AG04450 (cell line): Measurements from ENCODE around the gene PHRF1. TPM values are rescaled to one million over a fixed set of nuclear protein-coding genes. Genes with fewer than 3 reads are reported as not detected.

Experiments
- CTCF ChIA-PET: fragments of 300-600, 350-600 bp; formaldehyde crosslinking; extraction: SDS; loops from one replicate; lab custom pipeline; 2022; ENCODE audit warnings: antibody characterized with exemption, inconsistent platforms; lab: Charles Lee
- POLR2A ChIA-PET: fragments of 350-600 bp; formaldehyde crosslinking; extraction: SDS; loops from one replicate; lab custom pipeline; 2021; ENCODE audit warnings: antibody characterized with exemption, inconsistent platforms; lab: Yijun Ruan, JAX
- DNase-seq: peaks from one replicate; pipeline ENCODE4 v3.0.0-alpha.2; 2011; ENCODE audit warnings: low read depth, low spot score
- H3K27ac ChIP-seq: one replicate; pipeline ENCODE4 v1.5.1; 2012; ENCODE audit warnings: low read depth, low read length, control low read depth
- H3K27me3 ChIP-seq: one replicate; pipeline ENCODE4 v1.6.0; 2012; ENCODE audit warnings: low read length; ENCODE audit not compliant: control insufficient read depth, insufficient read depth
- H3K4me3 ChIP-seq: 2 replicates; pipeline ENCODE4 v1.5.1; 2011; ENCODE audit warnings: mild to moderate bottlenecking, low read depth, low read length, control low read depth
- H3K9me3 ChIP-seq: 2 replicates; pipeline ENCODE4 v1.5.1; 2012; ENCODE audit warnings: low read length; ENCODE audit not compliant: control insufficient read depth, insufficient read depth
- polyA minus RNA-seq: library from RNA; depleted of rRNA, polyadenylated mRNA; stranded (reverse); fragments of >200 nt; gene quantifications from 2 replicates; pipeline ENCODE4 v1.2.3, GENCODE V29; 2011; rRNA and poly(A)+ RNA removed
- polyA plus RNA-seq: library from polyadenylated mRNA; depleted of rRNA; stranded (reverse); fragments of >200 nt; gene quantifications from 2 replicates; pipeline ENCODE4 v1.2.3, GENCODE V29; 2011; rRNA removed
- TF ChIP-seq, protein P1 (sequence below): IDR thresholded peaks from 2 replicates; pipeline ENCODE4 v1.5.1; 2011; ENCODE audit warnings: low read depth, low read length, control low read depth, inconsistent platforms

Gene PHRF1, protein sequence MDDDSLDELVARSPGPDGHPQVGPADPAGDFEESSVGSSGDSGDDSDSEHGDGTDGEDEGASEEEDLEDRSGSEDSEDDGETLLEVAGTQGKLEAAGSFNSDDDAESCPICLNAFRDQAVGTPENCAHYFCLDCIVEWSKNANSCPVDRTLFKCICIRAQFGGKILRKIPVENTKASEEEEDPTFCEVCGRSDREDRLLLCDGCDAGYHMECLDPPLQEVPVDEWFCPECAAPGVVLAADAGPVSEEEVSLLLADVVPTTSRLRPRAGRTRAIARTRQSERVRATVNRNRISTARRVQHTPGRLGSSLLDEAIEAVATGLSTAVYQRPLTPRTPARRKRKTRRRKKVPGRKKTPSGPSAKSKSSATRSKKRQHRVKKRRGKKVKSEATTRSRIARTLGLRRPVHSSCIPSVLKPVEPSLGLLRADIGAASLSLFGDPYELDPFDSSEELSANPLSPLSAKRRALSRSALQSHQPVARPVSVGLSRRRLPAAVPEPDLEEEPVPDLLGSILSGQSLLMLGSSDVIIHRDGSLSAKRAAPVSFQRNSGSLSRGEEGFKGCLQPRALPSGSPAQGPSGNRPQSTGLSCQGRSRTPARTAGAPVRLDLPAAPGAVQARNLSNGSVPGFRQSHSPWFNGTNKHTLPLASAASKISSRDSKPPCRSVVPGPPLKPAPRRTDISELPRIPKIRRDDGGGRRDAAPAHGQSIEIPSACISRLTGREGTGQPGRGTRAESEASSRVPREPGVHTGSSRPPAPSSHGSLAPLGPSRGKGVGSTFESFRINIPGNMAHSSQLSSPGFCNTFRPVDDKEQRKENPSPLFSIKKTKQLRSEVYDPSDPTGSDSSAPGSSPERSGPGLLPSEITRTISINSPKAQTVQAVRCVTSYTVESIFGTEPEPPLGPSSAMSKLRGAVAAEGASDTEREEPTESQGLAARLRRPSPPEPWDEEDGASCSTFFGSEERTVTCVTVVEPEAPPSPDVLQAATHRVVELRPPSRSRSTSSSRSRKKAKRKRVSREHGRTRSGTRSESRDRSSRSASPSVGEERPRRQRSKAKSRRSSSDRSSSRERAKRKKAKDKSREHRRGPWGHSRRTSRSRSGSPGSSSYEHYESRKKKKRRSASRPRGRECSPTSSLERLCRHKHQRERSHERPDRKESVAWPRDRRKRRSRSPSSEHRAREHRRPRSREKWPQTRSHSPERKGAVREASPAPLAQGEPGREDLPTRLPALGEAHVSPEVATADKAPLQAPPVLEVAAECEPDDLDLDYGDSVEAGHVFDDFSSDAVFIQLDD (N-terminal part only)
- polyA plus RNA-seq (7.3 and 8.4 TPM in 2 replicates), polyA minus RNA-seq (6.8 and 6.9 TPM in 2 replicates)

DNA sequence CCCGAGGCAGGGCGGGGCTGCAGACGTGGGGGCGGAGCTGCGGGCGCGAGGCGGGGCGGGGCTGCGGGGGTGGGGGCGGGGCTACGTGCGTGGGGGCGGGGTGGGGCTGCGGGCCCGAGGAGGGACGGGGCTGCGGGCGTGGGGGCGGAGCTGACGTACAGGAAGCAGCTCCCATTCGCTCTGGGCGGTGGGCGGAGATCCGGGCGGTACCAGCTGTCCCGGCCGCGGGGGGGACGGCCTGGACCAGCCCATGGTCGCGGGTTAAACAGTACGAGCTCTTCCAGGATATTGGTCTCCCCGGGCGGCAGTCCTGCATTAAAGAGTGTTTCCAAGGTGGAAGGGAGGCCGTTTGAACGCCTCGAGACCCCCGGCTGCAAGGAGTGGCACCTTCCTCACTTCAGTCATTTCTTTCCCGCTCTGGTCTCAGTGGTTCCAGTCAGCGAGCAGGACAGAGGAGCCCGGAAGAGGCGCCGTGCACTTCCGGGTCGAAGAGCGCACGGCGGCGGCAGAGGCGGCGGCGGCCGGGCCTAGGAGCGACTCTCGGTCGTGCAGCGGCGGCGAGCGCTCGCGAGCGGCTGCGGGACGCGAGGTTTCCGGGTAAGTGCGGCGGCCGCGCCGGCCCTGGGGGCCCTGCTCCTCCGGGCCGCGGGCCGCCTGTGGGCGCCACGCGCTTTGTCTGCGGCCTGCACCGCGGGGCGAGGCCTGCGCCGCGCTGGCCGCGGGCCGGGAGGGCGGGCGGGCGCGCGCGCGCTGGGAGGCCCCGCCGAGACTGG lies at the start of gene PHRF1:
Gene PHRF1 (plus strand): TSS at position 475 of the 773 bp plus-strand sequence. CDS start 5,043 bp downstream, outside the sequence.
- CTCF ChIA-PET: interaction anchor here (0.8 kb wide), 1 partner anchor 147 kb away, joined by 4 read pairs; no protein-coding TSS in a partner anchor
- TF ChIP-seq, protein P1, sequence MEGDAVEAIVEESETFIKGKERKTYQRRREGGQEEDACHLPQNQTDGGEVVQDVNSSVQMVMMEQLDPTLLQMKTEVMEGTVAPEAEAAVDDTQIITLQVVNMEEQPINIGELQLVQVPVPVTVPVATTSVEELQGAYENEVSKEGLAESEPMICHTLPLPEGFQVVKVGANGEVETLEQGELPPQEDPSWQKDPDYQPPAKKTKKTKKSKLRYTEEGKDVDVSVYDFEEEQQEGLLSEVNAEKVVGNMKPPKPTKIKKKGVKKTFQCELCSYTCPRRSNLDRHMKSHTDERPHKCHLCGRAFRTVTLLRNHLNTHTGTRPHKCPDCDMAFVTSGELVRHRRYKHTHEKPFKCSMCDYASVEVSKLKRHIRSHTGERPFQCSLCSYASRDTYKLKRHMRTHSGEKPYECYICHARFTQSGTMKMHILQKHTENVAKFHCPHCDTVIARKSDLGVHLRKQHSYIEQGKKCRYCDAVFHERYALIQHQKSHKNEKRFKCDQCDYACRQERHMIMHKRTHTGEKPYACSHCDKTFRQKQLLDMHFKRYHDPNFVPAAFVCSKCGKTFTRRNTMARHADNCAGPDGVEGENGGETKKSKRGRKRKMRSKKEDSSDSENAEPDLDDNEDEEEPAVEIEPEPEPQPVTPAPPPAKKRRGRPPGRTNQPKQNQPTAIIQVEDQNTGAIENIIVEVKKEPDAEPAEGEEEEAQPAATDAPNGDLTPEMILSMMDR: no peak

DNA sequence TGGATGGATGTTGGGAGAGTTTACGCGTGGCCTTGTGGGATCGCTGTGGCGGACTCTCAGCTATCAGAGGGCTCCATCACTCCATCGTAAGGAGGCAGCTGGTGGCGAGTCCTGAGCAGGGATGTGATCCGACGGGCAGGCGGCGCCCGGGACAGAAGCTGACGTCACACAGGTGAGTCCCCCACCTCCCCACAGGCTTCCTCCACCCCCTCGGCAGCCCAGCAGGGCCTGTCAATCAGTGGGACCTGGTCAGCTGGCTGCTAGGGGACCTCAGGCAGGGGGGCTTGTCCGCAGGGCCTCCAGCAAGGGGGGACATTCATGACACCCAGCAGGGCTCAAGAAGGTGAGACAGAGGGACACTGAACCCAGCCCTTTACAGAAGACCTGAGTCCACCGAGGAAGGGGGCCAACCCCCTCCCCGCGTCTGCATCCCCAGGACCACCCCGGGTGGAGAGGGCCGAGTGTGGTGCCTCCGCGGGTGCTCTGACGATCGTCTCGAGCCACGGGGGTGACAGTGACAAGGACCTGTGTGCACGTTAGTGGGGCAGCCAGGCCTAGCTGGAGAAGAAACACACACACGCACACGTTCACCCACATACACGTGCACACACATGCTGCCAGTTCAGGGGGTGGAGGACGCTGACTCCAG lies 48.0 kb upstream of the PHRF1 start:
- POLR2A ChIA-PET: no interaction called here
- no peak for DNase-seq
- Histone ChIP-seq H3K27ac (no peak overlapping the region), H3K27me3 (no peaks in the 10 kb centered on the region), H3K4me3 (no peak overlapping the region), H3K9me3 (no peaks in the 10 kb centered on the region; the same call in 1 of the 2 replicates)
- CTCF ChIA-PET: interaction anchor here (1.0 kb wide), 1 partner anchor 9 kb away, joined by 4 read pairs; no protein-coding TSS in a partner anchor
- TF ChIP-seq, protein P1: no peak

More for the DNA sequence above, at the start of gene PHRF1:
- POLR2A ChIA-PET: interaction anchor here (0.6 to 1.4 kb wide), 9 partner anchors 9 to 219 kb away, joined by 3 to 13 read pairs (median 3); partner anchors contain the start of genes HRAS, RNH1 and TMEM80
- Histone ChIP-seq H3K4me3 (peak within 1 kb of the TSS; percentile 91), H3K27me3 (peaks cover 8% of the 10 kb centered on the region), H3K27ac (peak within 1 kb of the TSS; percentile 94), H3K9me3 (no peaks in the 10 kb centered on the region; the same call in 1 of the 2 replicates)
- DNase-seq: peak; percentile 87

DNA sequence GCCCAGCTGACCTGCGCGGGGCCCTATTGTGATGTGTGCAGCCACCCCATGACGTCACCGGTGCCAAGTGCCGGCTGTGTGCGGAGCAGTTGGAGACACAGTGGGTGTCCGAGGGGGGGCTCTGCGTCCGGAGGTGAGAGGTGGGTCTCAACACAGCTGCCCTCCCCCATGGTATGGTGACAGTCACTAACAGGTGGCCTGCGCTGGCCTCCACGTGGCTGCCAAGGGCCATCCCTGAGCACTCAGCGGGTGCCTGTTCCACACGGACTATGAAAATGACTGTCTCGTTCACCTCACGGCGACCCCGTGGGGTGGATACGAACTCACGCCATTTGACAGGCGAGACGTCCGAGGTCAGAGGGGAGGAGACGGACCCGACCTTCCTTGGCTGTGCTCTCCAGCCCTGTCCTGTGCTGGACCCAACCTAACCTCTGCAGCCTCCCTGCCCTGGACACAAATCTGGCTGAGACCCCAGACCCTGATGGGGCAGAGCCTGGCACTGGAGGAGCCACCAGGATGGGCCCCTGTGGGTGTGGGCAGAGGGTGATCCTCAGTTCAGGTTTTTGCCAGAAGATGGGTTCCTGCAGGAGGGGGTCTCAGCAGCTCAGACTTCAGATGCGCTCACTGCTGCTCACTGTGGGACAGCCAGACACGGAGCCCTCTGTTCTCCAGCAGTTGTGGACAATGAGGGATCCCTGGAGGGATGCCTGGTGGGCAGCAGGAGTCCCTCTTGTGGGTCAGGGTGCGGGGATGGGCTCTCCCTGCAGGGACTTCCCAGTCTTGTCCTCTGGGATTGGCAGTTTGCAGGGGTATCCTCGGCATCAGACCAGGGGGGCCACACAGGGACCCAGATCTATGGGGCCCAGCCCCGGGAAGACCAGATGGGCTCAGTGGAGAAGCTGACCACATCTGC lies 47.2 kb upstream of the PHRF1 start:
- Histone ChIP-seq H3K27me3 (no peaks in the 10 kb centered on the region), H3K4me3 (no peak overlapping the region), H3K27ac (no peak overlapping the region), H3K9me3 (no peaks in the 10 kb centered on the region; the same call in 1 of the 2 replicates)
- POLR2A ChIA-PET: no interaction called here
- TF ChIP-seq, protein P1: no peak
- CTCF ChIA-PET: no interaction called here
- DNase-seq: no peak
